HG03342 (cell line): ENCODE measurements around the gene HMCN1.

Experiments used
- ATAC-seq: cut with Tn5 transposase; IDR thresholded peaks from one replicate; pipeline ENCODE4 v1.9.1; 2021; ENCODE audit warnings: mild to moderate bottlenecking, moderate library complexity; ENCODE audit not compliant: unreplicated experiment

The HMCN1 gene

DNA sequence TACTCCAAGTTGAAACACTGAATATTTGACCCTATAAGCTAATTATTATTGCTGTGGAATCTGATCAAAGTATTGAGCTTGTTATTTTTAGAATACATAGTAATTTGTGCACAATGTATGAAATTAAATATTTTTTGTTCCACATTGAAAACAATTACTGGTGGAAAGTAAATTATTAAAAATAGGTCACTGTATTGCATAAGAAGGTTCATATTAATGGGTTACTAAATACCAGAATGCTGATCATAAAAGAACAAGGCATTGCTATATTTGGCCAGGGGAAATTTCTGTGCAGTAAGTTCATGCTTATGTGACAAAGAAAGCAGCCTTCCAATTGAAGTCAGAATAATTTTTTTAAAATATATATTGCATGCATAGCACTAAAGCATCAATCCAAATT, 481.4 kb downstream of the HMCN1 start:
- ATAC-seq: no peak

DNA sequence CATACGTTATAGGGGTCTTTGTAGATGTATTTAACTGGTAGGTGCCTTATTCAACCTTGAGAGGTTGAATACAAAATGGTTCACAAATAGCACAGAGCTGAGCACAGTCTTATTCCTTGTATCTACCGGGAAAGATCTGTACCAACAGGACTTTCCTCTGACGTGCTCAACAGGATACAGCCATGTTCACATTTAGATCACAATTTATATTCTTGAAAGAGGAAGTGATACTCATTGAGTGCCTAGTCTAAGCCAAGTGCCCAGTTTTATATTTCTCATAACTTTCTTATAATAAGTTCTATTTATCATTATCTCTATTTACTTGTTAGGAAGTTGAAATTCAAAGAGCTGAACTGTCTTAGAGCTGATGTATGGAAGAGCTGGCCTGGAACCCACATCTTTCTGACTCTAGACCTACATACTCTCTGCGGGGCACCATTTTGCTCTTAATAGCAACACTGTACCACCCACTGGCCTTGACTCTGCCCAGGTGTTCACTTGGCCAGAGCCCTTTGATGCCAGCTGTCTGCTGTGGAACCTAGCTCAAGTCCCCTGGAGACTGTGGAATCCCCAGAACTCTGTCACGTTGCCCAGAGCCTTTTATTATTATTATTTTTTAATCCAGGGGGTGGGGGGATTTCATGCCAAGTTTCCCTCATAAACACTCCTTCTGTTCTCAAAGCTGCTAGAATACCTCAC, 484.6 kb downstream of the HMCN1 start:
- ATAC-seq: peak; percentile 81

DNA sequence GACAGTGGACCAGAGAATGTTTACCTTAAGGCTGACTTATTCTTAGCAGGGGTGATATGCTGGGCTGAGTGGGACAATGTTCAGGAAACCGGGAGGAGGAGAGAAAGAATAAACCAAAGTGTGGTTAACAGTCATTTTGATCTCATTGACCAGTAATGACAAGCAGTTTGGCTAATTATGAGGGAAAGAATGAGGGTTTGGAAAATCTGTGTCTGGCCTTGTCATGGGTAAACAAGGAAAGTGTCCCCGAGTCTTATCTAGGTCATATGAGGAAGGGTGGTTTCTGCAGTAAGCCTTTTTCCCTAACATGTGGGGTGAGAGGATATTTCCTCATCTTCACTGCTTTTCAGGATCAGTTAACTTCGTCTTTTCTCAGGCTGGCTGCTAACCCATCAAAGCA, 485.9 kb downstream of the HMCN1 start:
- no peak for ATAC-seq

DNA sequence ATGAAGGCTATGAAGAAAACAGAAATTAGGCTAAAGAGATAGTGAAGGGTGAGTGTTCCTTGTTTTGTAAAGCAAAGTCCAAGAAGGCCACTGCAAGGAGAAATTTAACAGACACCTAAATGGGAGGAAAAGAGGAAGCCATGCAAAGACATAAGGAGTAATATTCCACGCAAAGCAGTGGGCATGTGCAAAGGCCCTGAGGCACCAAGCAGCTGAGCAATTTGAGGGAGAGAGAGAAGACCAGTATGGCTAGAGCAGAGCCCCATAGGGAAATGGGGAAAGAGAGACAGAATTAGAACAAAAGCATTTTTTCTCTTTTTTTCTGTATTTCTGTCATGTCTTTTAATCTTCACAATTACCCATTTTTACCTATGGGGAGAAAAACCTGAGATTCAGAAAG, 486.7 kb downstream of the HMCN1 start:
- no peak for ATAC-seq

- no peak for ATAC-seq
These were observed 490.9 kb downstream of the HMCN1 start for GRCh38 chr1:186225096-186225495.

DNA sequence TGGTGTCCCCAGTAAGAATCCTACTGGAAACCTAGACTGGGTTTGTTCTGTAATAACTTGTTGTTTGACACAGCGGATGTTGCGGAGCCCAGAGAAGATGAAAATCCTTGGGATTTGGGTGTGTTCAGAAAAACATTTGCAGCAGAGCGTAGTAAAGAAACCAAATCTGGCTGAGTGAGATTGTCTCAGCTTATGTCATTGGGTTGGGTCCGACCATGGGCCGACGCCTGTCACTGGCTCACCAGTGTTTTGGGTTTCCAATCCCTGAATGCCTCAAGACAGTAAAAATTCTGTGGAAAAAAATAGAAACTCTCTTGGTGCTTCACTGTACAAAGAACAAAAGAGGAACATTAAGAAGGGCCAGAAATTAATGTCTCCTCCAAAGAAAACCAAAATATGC, 494.6 kb downstream of the HMCN1 start:
- no peak for ATAC-seq

DNA sequence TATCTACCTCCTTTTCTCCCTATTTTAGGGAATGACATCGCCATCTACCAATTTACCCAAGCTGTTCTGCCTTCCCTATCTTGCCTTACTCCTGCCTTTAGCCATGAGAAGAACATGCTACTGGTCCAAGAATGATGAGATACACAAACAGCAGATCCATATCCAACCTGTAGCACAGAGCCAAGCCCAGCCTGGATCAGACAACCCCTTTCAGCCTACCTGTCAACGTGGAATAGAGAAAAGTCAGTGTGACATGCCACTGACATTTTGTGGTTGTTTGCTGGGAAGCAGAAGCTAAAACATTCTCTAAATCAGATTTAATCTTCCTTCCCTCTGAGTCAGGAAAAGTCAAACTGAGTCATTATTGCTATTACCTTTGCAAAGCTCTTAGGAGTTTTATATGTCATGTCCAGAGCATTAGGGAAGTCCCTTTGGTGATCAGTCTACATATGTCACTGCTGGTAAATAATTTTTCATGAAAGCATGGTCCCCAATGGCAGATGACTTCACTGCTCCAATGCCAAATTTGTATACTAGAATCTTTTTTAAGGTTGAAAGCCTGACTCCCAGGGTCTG, 497.8 kb downstream of the HMCN1 start:
- ATAC-seq: no peak

- no peak for ATAC-seq
These were observed 500.9 kb downstream of the HMCN1 start for GRCh38 chr1:186234976-186235686.

GRCh38 chr1:186235696-186236095, 501.5 kb downstream of the HMCN1 start:
- no peak for ATAC-seq

- ATAC-seq: no peak
These were observed 502.7 kb downstream of the HMCN1 start for GRCh38 chr1:186236921-186237320.

GRCh38 chr1:186239171-186239570, 505.0 kb downstream of the HMCN1 start:
- no peak for ATAC-seq

DNA sequence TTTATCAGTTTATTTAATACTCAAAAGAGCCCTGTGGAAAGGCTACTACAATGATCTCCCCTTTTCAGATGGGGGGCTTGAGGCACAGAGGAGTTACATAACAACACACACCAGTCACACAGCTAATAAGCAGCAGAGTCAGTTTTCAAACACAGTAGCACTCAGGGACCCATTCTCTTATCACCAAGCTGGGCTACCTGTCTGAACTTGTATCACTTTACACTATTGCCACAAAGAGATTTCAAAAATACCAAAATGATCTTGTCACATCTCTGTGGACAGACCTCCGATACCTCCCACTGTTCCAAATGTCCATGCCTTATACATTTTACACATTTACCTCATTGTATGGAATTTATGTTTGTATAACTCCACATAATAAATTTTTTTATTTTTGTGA, 506.2 kb downstream of the HMCN1 start:
- ATAC-seq: no peak
